Peyer's patch (tissue), 4 donors: ENCODE measurements around the gene PML. TPM values are rescaled to one million over a fixed set of nuclear protein-coding genes. Genes with fewer than 3 reads are reported as not detected.
A peak's percentile ranks its signal among the peaks of the same experiment; 100 is the strongest.
"Not testable (repeated sequence)": the region's sequence is repeated elsewhere in the genome, so short reads cannot be mapped to it uniquely, and the experiment has no call there.

Experiments used
- DNase-seq, 3 donors: peaks; one replicate each; pipeline ENCODE4 v3.0.0-alpha.2; 2017 to 2019
- H3K27ac ChIP-seq, 4 donors: fragments of 200-600 bp; sonication (generic); one replicate each; pipeline ENCODE4 v1.5.1; 2016 to 2019
- H3K27me3 ChIP-seq, 2 donors: fragments of 200-600 bp; sonication (generic); one replicate each; pipeline ENCODE4 v1.5.1; 2019
- H3K36me3 ChIP-seq, 3 donors: fragments of 200-600 bp; sonication (generic); one replicate each; pipeline ENCODE4 v1.5.1; 2016 to 2019
- H3K4me1 ChIP-seq, 4 donors: fragments of 200-600 bp; sonication (generic); one replicate each; pipeline ENCODE4 v1.5.1; 2016 to 2019
- H3K4me3 ChIP-seq, 4 donors: fragments of 200-600 bp; sonication (generic); 1 replicate in 3 of 4; 2 replicates in 1 of 4; pipeline ENCODE4 v1.5.1; 2016 to 2019; ENCODE audit warnings: mild to moderate bottlenecking in 1 of 4
- H3K9me3 ChIP-seq, 4 donors: fragments of 200-600 bp; sonication (generic); one replicate each; pipeline ENCODE4 v1.5.1; 2016 to 2019; ENCODE audit warnings: mild to moderate bottlenecking in 1 of 4
- POLR2A ChIP-seq, 2 donors: fragments of 450-650 bp; IDR thresholded peaks; one replicate each; pipeline ENCODE4 v1.5.1; 2017; ENCODE audit warnings: antibody characterized with exemption in 2 of 2, mild to moderate bottlenecking in 2 of 2, moderate library complexity in 2 of 2
- total RNA-seq, 4 donors: library from RNA; depleted of rRNA; stranded (reverse); fragments of >200 nt; gene quantifications; one replicate each; pipeline ENCODE4 v1.1.0, GENCODE V29; 2016
- TF ChIP-seq, protein P1 (sequence below), 6 experiments: fragments of 450-650 bp in 4 of 6; fragments of 200-600 bp in 2 of 6; sonication (generic) in 1 of 6; IDR thresholded peaks; one replicate each; pipeline ENCODE4 v1.5.1; 2017 to 2019; ENCODE audit warnings: antibody characterized with exemption in 6 of 6, mild to moderate bottlenecking in 3 of 6, moderate library complexity in 1 of 6

Gene PML
- total RNA-seq, 4 donors from 2014 or later = 52.4 to 116 (median 82.9) TPM

DNA sequence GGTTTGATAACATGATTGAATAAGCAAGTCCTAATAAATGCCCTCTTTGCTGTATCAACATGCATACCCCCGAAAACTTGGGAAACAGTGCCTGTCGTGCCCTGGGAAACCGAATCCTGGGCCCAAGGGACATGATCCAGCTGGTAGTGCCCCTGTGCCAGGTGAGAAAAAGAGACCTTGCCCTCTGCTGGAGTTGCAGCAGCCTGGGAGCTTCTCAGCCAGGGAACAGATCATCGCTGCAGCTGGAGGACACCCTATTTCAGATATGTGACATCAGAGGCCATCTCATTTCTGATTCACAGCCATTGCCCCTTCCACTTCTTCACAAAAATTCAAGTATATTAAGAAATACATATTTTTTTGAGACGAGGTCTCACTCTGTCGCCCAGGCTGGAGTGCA lies 34.7 kb upstream of the PML start:
- Histone ChIP-seq H3K4me1 (peaks cover 0 to 9% (median 5%) of the 10 kb centered on the region in 4 donors), H3K4me3 (no peak overlapping the region), H3K27me3 (no peaks in the 10 kb centered on the region), H3K36me3 (no peaks in the 10 kb centered on the region), H3K27ac (no peak overlapping the region), H3K9me3 (no peaks in the 10 kb centered on the region)
- no peak for TF ChIP-seq POLR2A (IDR thresholded peaks at IDR 0.05)
- TF ChIP-seq, protein P1, sequence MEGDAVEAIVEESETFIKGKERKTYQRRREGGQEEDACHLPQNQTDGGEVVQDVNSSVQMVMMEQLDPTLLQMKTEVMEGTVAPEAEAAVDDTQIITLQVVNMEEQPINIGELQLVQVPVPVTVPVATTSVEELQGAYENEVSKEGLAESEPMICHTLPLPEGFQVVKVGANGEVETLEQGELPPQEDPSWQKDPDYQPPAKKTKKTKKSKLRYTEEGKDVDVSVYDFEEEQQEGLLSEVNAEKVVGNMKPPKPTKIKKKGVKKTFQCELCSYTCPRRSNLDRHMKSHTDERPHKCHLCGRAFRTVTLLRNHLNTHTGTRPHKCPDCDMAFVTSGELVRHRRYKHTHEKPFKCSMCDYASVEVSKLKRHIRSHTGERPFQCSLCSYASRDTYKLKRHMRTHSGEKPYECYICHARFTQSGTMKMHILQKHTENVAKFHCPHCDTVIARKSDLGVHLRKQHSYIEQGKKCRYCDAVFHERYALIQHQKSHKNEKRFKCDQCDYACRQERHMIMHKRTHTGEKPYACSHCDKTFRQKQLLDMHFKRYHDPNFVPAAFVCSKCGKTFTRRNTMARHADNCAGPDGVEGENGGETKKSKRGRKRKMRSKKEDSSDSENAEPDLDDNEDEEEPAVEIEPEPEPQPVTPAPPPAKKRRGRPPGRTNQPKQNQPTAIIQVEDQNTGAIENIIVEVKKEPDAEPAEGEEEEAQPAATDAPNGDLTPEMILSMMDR (IDR thresholded peaks at IDR 0.05) = no peak
- no peak for DNase-seq

GRCh38 chr15:73960472-73961070 lies 33.9 kb upstream of the PML start:
- H3K4me1 ChIP-seq = peaks cover 0 to 13% (median 12%) of the 10 kb centered on the region in 4 donors
- not testable (repeated sequence) for H3K36me3 ChIP-seq, H3K27me3 ChIP-seq, H3K9me3 ChIP-seq, H3K27ac ChIP-seq, H3K4me3 ChIP-seq, DNase-seq

DNA sequence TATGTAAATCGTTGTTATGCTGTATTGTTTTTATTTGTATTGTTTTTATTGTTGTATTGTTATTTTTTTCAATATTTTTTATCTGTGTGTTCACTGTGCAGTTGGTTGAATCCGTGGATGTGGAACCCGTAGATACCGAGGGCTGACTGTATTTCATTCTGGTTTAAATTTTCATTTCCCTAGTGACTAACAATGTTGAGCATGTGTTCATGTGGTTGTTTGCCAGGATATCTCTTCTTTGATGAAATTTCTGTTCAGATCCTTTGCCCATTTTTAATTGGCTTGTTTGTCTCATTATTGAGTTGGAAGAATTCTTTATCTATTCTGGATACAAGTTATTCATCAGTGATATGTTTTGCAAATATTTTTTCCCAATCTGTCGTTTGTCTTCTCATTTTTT lies 32.1 kb upstream of the PML start:
- H3K27ac ChIP-seq = no peak overlapping the region
- no peak for DNase-seq
- H3K9me3 ChIP-seq = no peaks in the 10 kb centered on the region
- no peak overlapping the region for H3K4me3 ChIP-seq
- no peak for TF ChIP-seq POLR2A (IDR thresholded peaks at IDR 0.05)
- TF ChIP-seq, protein P1 (IDR thresholded peaks at IDR 0.05) = no peak
- no peaks in the 10 kb centered on the region for H3K36me3 ChIP-seq
- H3K27me3 ChIP-seq = no peaks in the 10 kb centered on the region
- H3K4me1 ChIP-seq = peaks cover 0 to 24% (median 15%) of the 10 kb centered on the region in 4 donors

- no peaks in the 10 kb centered on the region for H3K9me3 ChIP-seq
- H3K4me3 ChIP-seq = peak overlapping the region; percentile 9 to 30 (median 14)
- no peaks in the 10 kb centered on the region for H3K27me3 ChIP-seq
- TF ChIP-seq, protein P1 (IDR thresholded peaks at IDR 0.05) = peak; percentile 83 to 97 (median 88)
- no peak for TF ChIP-seq POLR2A (IDR thresholded peaks at IDR 0.05)
- no peaks in the 10 kb centered on the region for H3K36me3 ChIP-seq
- peak; percentile 87 to 95 (median 93) for DNase-seq
- H3K4me1 ChIP-seq = peaks cover 0 to 20% (median 11%) of the 10 kb centered on the region in 4 donors
- peak overlapping the region in 3 of 4 donors; percentile 18 to 67 (median 23) for H3K27ac ChIP-seq
These were observed 29.8 kb upstream of the PML start for GRCh38 chr15:73964736-73965093.

DNA sequence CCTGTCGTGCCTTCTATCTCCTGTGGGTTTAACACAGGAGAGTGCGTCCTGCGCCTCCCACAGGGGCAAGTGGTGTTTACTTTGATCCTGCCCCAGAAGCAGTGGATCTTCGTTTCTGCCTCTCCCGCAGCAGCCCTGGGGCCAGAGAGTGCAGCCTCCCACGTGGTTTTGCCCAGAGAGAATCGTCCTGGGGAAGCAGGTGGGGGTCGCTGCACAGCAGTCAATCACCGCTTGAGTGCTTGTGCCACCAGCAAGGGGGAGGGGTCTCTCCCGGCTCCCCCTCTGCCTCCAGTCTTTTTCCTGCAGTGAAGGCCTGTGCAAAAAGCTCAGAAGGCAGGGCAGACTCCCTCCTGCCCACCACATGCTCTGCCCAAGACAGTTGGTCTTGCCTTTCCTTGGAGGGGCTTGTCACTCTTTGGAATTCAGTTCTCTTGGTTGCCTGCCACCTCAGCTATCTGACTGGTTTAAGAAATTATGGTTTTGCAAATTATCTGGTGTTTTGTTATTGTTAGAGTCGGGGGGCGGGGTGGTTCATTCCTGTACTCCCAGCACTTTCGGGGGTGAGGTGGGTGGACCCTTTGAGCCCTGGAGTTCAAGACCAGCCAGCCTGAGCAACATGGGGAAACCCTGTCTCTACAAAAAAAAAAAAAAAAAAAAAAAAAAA lies 29.3 kb upstream of the PML start:
- H3K27ac ChIP-seq = peak overlapping the region in 3 of 4 donors; percentile 18 to 67 (median 23)
- H3K9me3 ChIP-seq = no peaks in the 10 kb centered on the region
- DNase-seq = peak in 2 of 3 donors; percentile 48 to 52
- TF ChIP-seq POLR2A (IDR thresholded peaks at IDR 0.05) = no peak
- TF ChIP-seq, protein P1 (IDR thresholded peaks at IDR 0.05) = no peak
- H3K4me3 ChIP-seq = peak overlapping the region; percentile 9 to 30 (median 14)
- H3K27me3 ChIP-seq = no peaks in the 10 kb centered on the region
- peaks cover 0 to 19% (median 9%) of the 10 kb centered on the region in 4 donors for H3K4me1 ChIP-seq
- H3K36me3 ChIP-seq = no peaks in the 10 kb centered on the region

DNA sequence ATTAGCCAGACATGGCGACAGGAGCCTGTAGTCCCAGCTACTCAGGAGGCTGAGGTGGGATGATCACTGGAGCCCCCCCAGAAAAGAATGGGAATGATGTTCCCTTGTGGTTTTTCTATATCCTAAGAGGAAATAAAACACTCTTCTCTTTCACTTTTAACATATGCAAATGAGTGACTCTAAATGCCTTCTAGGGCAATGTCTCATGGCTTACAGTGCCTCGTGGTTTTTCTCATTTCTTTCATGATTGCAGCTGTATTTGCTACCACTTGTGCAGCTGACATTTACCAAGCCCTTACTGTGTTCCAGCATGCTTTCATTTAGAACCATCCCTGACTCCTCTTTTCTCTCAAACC lies 28.8 kb upstream of the PML start:
- Histone ChIP-seq H3K36me3 (no peaks in the 10 kb centered on the region), H3K27ac (peak overlapping the region in 2 of 4 donors; percentile 12 to 67), H3K9me3 (no peaks in the 10 kb centered on the region), H3K4me3 (no peak overlapping the region), H3K4me1 (peaks cover 0 to 19% (median 9%) of the 10 kb centered on the region in 4 donors), H3K27me3 (no peaks in the 10 kb centered on the region)
- no peak for DNase-seq
- no peak for TF ChIP-seq POLR2A (IDR thresholded peaks at IDR 0.05)
- TF ChIP-seq, protein P1 (IDR thresholded peaks at IDR 0.05) = no peak
